K562 (cell line): ENCODE results near the gene DNAAF9. TPM values are rescaled to one million over a fixed set of nuclear protein-coding genes. Genes with fewer than 3 reads are reported as not detected.

ENCODE experiments used
- CAMTA2 ChIP-seq: fragments of 250-450 bp; sonication (Bioruptor Pico); conservative IDR thresholded peaks from 2 replicates; pipeline ENCODE4 v1.5.1; 2022
- ELF1 ChIP-seq: fragments of 200-800 bp; sonication (Bioruptor generic); IDR thresholded peaks from 2 replicates; pipeline ENCODE4 v1.6.1; 2016; ENCODE audit warnings: missing genetic modification characterization, missing compliant biosample characterization
- FOXK2 ChIP-seq, 2 experiments: fragments of 450-650 bp; IDR thresholded peaks in 1 of 2; conservative IDR thresholded peaks in 1 of 2; 2 replicates each; pipeline ENCODE4 v1.6.1; 2016; ENCODE audit warnings: low read depth in 2 of 2, mild to moderate bottlenecking in 1 of 2
- GABPB1 ChIP-seq: sonication (generic); formaldehyde crosslinking; IDR thresholded peaks from 2 replicates; pipeline ENCODE4 v1.8.0; 2022; ENCODE audit warnings: mild to moderate bottlenecking, missing genetic modification reagents
- GATAD2A ChIP-seq: fragments of 450-650 bp; IDR thresholded peaks from 2 replicates; pipeline ENCODE4 v1.6.1; 2017
- GTF2F1 ChIP-seq: IDR thresholded peaks from 2 replicates; pipeline ENCODE4 v1.6.1; 2011; ENCODE audit warnings: low read depth, low read length, improper control_type of control experiment
- HDAC6 ChIP-seq: IDR thresholded peaks from 2 replicates; pipeline ENCODE4 v1.6.1; 2012; ENCODE audit warnings: low read depth, mild to moderate bottlenecking, control low read depth, inconsistent platforms, low read length, moderate library complexity
- MAZ ChIP-seq, 2 experiments: fragments of 450-650 bp in 1 of 2; sonication (generic) in 1 of 2; formaldehyde crosslinking; IDR thresholded peaks in 1 of 2; conservative IDR thresholded peaks in 1 of 2; 2 replicates each; pipeline versions ENCODE4 v1.4.0 to v1.5.0; 2020; ENCODE audit warnings: mild to moderate bottlenecking in 1 of 2, missing genetic modification reagents in 1 of 2
- MBD1 ChIP-seq: fragments of 250-450 bp; sonication (Bioruptor Pico); IDR thresholded peaks from 2 replicates; pipeline ENCODE4 v1.8.0; 2022; ENCODE audit warnings: inconsistent platforms
- NRF1 ChIP-seq, 2 experiments: fragments of 450-650 bp; IDR thresholded peaks in 1 of 2; conservative IDR thresholded peaks in 1 of 2; 2 replicates each; pipeline ENCODE4 v1.6.1; 2014; ENCODE audit warnings: mild to moderate bottlenecking in 2 of 2
- POLR2B ChIP-seq: fragments of 450-650 bp; IDR thresholded peaks from 2 replicates; pipeline ENCODE4 v1.6.1; 2018; ENCODE audit warnings: low read depth; ENCODE audit not compliant: partially characterized antibody
- TCF7L2 ChIP-seq: fragments of 150-350 bp; IDR thresholded peaks from 2 replicates; pipeline ENCODE4 v1.6.1; 2016; ENCODE audit warnings: low read depth, mild to moderate bottlenecking, low read length, moderate library complexity
- XRCC3 ChIP-seq: fragments of 450-650 bp; IDR thresholded peaks from 2 replicates; pipeline ENCODE4 v1.6.1; 2017; ENCODE audit warnings: mild to moderate bottlenecking, moderate library complexity
- ZBTB2 ChIP-seq: fragments of 450-650 bp; IDR thresholded peaks from 2 replicates; pipeline ENCODE4 v1.6.1; 2016; ENCODE audit warnings: antibody characterized with exemption
- ZBTB5 ChIP-seq: fragments of 450-650 bp; IDR thresholded peaks from 2 replicates; pipeline ENCODE4 v1.6.1; 2017; ENCODE audit warnings: antibody characterized with exemption
- ZNF212 ChIP-seq: fragments of 450-650 bp; formaldehyde crosslinking; IDR thresholded peaks from 2 replicates; pipeline ENCODE4 v1.4.0; 2020; ENCODE audit warnings: mild to moderate bottlenecking
- ZNF785 ChIP-seq: fragments of 250-450 bp; sonication (Bioruptor Pico); IDR thresholded peaks from 2 replicates; pipeline ENCODE4 v1.4.0; 2020; ENCODE audit warnings: mild to moderate bottlenecking
- polyA plus RNA-seq, 8 experiments: library from polyadenylated mRNA; depleted of rRNA in 4 of 8; stranded (reverse) in 5 of 8; unstranded in 3 of 8; fragments of >200 nt; fragmentation: Nextera tagmentation in 2 of 8; fragmentation: Illumina TruSeq in 1 of 8; extraction: Ambion mirVana in 2 of 8; extraction: Trizol in 1 of 8; gene quantifications; 2 replicates each; pipeline versions ENCODE4 v1.2.1 to v1.2.3, GENCODE V29; 2011 to 2014; ENCODE audit warnings: inconsistent platforms in 1 of 8, missing spikeins in 1 of 8
- total RNA-seq, 7 experiments: library from RNA; depleted of rRNA in 6 of 7; stranded (reverse); fragments of >200 nt in 6 of 7; fragmentation: Illumina TruSeq in 2 of 7; extraction: Trizol in 2 of 7; gene quantifications; 2 replicates each; pipeline versions ENCODE4 v1.2.1 to v1.2.3, GENCODE V29; 2011 to 2021; ENCODE audit warnings: low replicate concordance in 1 of 7
- TF ChIP-seq, protein P1 (sequence below): sonication (generic); formaldehyde crosslinking; IDR thresholded peaks from 2 replicates; pipeline ENCODE4 v1.8.0; 2022; ENCODE audit warnings: mild to moderate bottlenecking, missing genetic modification reagents
- TF ChIP-seq, protein P2 (sequence below), 2 experiments: IDR thresholded peaks; 2 replicates each; pipeline ENCODE4 v1.6.1; 2011; ENCODE audit warnings: borderline replicate concordance in 1 of 2, control low read depth in 1 of 2, low read depth in 1 of 2, low read length in 1 of 2, mild to moderate bottlenecking in 1 of 2, mixed read lengths in 1 of 2, moderate library complexity in 1 of 2; ENCODE audit not compliant: insufficient read depth in 1 of 2, insufficient read length in 1 of 2, poor library complexity in 1 of 2, severe bottlenecking in 1 of 2; ENCODE audit errors: extremely low read depth in 1 of 2

DNAAF9 gene
- total and polyA plus RNA-seq, 9 of the 15 experiments (the other 6 are each of a cell fraction or from before 2014, with no cell fraction given) = 0.42 to 2.9 (median 1.9) TPM

GRCh38 chr20:3407771-3408637 is 535 bp upstream of the DNAAF9 start (continued):
- TF ChIP-seq ZBTB5 (no peak), ZNF212 (CRISPR knock-in tag) (no peak), MBD1 (0 out of 2 replicates have a peak, but pooled peaks have one; percentile 55), HDAC6 (peak; percentile 41; the same call in 1 of the 2 replicates), ELF1 (tag) (peak; percentile 37), CAMTA2 (CRISPR knock-in tag) (no peak), XRCC3 (no peak), POLR2B (peak; percentile 50), ZNF785 (CRISPR knock-in tag) (no peak), FOXK2 (conservative IDR thresholded peaks at IDR 0.05 in 1 of 2, IDR thresholded peaks at IDR 0.05 in 1 of 2; ENCODE audit: low read depth in 2 of 2) (peak in 1 of 2 experiments; percentile 63; a peak in 2 of 4 replicates), GABPB1 (CRISPR knock-in tag) (peak; percentile 65), TCF7L2 (peak; percentile 35; the same call in 1 of the 2 replicates), MAZ (CRISPR knock-in tag; conservative IDR thresholded peaks at IDR 0.05 in 1 of 2, IDR thresholded peaks at IDR 0.05 in 1 of 2) (no peak), GATAD2A (no peak), ZBTB2 (peak; percentile 66; the same call in 1 of the 2 replicates), GTF2F1 (no peak), NRF1 (conservative IDR thresholded peaks at IDR 0.05 in 1 of 2, IDR thresholded peaks at IDR 0.05 in 1 of 2) (peak; percentile 88 to 90)
- TF ChIP-seq, protein P1, sequence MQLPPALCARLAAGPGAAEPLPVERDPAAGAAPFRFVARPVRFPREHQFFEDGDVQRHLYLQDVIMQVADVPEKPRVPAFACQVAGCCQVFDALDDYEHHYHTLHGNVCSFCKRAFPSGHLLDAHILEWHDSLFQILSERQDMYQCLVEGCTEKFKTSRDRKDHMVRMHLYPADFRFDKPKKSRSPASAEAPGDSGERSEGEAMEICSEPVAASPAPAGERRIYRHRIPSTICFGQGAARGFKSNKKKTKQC (CRISPR knock-in tag) = 0 out of 2 replicates have a peak, but pooled peaks have one; percentile 45
- TF ChIP-seq, protein P2, sequence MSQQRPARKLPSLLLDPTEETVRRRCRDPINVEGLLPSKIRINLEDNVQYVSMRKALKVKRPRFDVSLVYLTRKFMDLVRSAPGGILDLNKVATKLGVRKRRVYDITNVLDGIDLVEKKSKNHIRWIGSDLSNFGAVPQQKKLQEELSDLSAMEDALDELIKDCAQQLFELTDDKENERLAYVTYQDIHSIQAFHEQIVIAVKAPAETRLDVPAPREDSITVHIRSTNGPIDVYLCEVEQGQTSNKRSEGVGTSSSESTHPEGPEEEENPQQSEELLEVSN (IDR thresholded peaks at IDR 0.05; ENCODE audit: borderline replicate concordance in 1 of 2, extremely low read depth in 1 of 2, insufficient read depth in 1 of 2, insufficient read length in 1 of 2, low read depth in 1 of 2, low read length in 1 of 2, poor library complexity in 1 of 2, severe bottlenecking in 1 of 2) = peak; percentile 18 to 27
